Suprapubic skin (tissue), 4 donors: ENCODE data around the gene DTNA.

Experiments
- CTCF ChIP-seq, 2 donors: fragments of 200-600 bp in 1 of 2; fragments of 450-650 bp in 1 of 2; sonication (generic) in 1 of 2; IDR thresholded peaks; one replicate each; pipeline ENCODE4 v1.5.1; 2016 to 2019; ENCODE audit warnings: antibody characterized with exemption in 2 of 2, mild to moderate bottlenecking in 1 of 2, moderate library complexity in 1 of 2
- EP300 ChIP-seq: sonication (generic); formaldehyde crosslinking; IDR thresholded peaks from one replicate; pipeline ENCODE4 v1.6.1; 2017; ENCODE audit warnings: antibody characterized with exemption
- POLR2AphosphoS5 ChIP-seq, 3 donors: sonication (generic); formaldehyde crosslinking; IDR thresholded peaks; one replicate each; pipeline ENCODE4 v1.6.1; 2017; ENCODE audit warnings: antibody characterized with exemption in 3 of 3

GRCh38 chr18:34695310-34695709 lies 14.8 kb upstream of the DTNA start:
- TF ChIP-seq CTCF (IDR thresholded peaks at IDR 0.05) (no peak), EP300 (no peak), POLR2AphosphoS5 (IDR thresholded peaks at IDR 0.05) (no peak)
